Activated T-cell treated with anti-CD3 and anti-CD28 coated beads, Interleukin-2, amount 50 U/mL, for 4 hours (primary cell): Measurements from ENCODE around the gene OLIG2. TPM values are rescaled to one million over a fixed set of nuclear protein-coding genes. Genes with fewer than 3 reads are reported as not detected.

Experiments used
- ATAC-seq, 2 donors: fragments of 200-7000 bp; cut with Tn5 transposase; one replicate each; pipeline ENCODE4 v1.10.0; 2021
- DNase-seq: peaks from one replicate; pipeline ENCODE4 v3.0.0-alpha.2; 2020
- H3K27me3 Mint-ChIP-seq: one replicate; pipeline ENCODE4 v1.8.0; 2021; ENCODE audit warnings: low read depth, mixed read lengths
- H3K36me3 Mint-ChIP-seq: one replicate; pipeline ENCODE4 v1.8.0; 2022; ENCODE audit warnings: mixed read lengths; ENCODE audit not compliant: insufficient read depth
- H3K4me1 Mint-ChIP-seq: one replicate; pipeline ENCODE4 v1.8.0; 2021; ENCODE audit warnings: low read depth, mixed read lengths
- H3K4me3 Mint-ChIP-seq: one replicate; pipeline ENCODE4 v1.8.0; 2021; ENCODE audit warnings: mild to moderate bottlenecking, moderate library complexity, mixed read lengths
- H3K9me3 Mint-ChIP-seq: one replicate; pipeline ENCODE4 v1.8.0; 2021; ENCODE audit warnings: mixed read lengths
- total RNA-seq, 3 donors: library from RNA; stranded (reverse); gene quantifications; one replicate each; pipeline ENCODE4 v1.2.1, GENCODE V29; 2021

OLIG2 gene
- total RNA-seq, 3 donors from 2014 or later = not detected

DNA sequence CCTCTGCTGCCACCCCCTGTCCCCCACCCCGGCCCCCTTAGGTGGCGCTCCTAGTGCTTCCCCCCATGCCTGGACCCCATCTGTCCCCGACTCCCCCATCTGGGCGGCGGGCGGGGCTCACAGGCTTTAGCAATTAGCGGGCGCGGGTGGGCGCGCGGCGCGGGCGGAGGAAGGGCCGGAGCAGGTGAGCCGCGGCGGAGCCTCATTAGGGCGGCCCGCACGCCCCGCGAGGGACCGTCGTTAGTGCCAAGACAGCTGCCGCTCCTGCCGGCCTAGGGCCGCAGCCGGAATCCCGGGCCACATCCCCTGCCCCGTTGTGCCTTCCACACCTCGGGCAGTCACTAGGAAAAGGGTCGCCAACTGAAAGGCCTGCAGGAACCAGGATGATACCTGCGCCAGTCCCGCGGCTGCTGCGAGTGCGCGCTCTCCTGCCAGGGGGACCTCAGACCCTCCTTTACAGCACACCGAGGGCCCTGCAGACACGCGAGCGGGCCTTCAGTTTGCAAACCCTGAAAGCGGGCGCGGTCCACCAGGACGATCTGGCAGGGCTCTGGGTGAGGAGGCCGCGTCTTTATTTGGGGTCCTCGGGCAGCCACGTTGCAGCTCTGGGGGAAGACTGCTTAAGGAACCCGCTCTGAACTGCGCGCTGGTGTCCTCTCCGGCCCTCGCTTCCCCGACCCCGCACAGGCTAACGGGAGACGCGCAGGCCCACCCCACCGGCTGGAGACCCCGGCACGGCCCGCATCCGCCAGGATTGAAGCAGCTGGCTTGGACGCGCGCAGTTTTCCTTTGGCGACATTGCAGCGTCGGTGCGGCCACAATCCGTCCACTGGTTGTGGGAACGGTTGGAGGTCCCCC, 7.6 kb downstream of the OLIG2 start:
- Mint-ChIP-seq H3K27me3 (peaks cover 56% of the 10 kb centered on the region), H3K9me3 (no peaks in the 10 kb centered on the region), H3K4me3 (no peak overlapping the region), H3K36me3 (no peaks in the 10 kb centered on the region), H3K4me1 (peaks cover 22% of the 10 kb centered on the region)
- ATAC-seq (no peak), DNase-seq (no peak)

DNA sequence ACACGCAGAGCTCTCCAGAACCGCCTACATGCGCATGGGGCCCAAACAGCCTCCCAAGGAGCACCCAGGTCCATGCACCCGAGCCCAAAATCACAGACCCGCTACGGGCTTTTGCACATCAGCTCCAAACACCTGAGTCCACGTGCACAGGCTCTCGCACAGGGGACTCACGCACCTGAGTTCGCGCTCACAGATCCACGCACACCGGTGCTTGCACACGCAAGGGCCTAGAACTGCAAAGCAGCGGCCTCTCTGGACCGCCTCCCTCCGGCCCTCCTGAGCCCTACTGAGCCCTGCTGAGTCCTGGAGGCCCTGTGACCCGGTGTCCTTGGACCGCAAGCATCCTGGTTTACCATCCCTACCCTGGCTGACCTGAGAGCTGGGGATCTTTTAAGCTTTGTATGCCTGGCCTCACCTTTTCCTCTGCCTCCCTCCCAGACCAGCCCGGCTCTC, 8.3 kb downstream of the OLIG2 start:
- DNase-seq = no peak
- H3K9me3 Mint-ChIP-seq = no peaks in the 10 kb centered on the region
- ATAC-seq = no peak
- no peak overlapping the region for H3K4me3 Mint-ChIP-seq
- no peaks in the 10 kb centered on the region for H3K36me3 Mint-ChIP-seq
- peaks cover 49% of the 10 kb centered on the region for H3K27me3 Mint-ChIP-seq
- peaks cover 15% of the 10 kb centered on the region for H3K4me1 Mint-ChIP-seq

DNA sequence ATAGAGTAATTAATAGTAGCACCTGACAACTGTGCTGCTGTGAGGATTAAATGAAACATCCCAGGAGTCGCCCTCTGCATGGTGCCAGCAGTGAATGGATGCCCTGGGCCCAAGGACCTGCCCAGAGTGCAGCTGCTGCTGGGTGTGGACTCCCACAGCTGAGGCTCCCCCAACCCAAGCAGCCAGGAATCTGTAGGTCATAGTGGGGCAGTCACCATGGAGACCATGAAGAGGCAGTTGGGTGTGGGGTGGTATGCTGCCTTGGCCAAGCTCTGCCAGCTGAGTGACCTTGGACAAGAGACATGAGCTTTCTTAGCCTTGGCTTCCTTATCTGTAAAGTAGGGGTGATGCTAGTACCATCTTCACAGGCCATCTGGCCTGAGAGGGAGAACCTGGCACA, 9.4 kb downstream of the OLIG2 start:
- Mint-ChIP-seq H3K27me3 (peaks cover 41% of the 10 kb centered on the region), H3K4me1 (peaks cover 8% of the 10 kb centered on the region), H3K36me3 (no peaks in the 10 kb centered on the region), H3K9me3 (no peaks in the 10 kb centered on the region), H3K4me3 (no peak overlapping the region)
- no peak for DNase-seq
- no peak for ATAC-seq

DNA sequence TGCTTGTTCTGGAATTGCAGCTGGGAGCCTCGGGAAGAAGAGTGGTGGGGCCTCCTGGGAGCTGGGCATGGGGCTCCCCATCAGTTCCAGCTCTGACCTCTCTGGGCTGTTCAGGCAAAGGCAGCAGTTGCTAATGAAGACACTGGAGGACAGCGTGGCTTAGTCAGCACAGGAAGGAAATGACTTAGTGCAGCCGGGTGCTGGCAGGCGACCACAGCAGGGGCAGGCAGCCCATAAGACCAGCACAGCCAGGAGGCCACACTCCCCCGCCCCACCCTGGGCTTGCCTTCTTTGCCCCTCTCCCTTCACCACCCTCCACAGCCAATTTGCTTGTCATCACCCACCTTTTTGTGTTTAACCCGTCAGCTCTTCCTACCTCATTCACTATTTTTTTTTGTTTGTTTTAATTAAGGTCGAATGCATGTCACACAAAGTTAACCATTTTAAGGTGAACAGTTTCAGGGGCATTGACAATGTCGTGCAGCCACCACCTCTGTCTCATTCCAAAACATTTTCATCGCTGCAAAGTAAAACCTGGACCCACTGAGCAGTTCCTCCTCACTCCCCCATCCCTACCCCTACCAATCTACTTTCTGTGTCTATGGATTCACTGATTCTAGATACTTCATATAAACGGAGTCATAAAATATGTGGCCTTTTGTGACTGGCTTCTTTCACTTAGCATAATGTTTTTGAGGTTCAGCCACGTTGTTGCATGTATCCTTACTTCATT, 10.9 kb downstream of the OLIG2 start:
- Mint-ChIP-seq H3K4me3 (no peak overlapping the region), H3K9me3 (peaks cover 4% of the 10 kb centered on the region)
- DNase-seq = no peak

DNA sequence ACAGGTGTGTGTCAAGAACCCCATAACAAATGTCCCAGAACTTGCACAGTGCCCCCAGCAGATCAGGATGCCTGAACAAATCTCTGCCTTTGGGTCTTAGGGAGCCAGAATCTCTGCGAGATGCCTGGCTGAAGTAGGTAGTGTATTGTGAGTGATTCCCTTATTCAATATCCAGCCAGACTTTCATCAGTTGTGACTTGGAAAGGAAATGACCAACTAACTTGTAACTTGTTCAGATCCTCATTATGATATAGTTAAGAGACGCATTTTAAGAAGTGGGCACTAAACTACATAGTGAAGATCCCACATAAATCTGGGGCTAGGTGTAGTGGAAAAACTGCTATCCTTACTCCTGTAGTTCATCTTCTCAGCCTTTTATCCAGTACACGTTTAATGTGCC, 11.8 kb downstream of the OLIG2 start:
- peaks cover 1% of the 10 kb centered on the region for H3K36me3 Mint-ChIP-seq
- DNase-seq = no peak
- H3K27me3 Mint-ChIP-seq = peaks cover 33% of the 10 kb centered on the region
- H3K4me1 Mint-ChIP-seq = peaks cover 8% of the 10 kb centered on the region
- H3K4me3 Mint-ChIP-seq = no peak overlapping the region
- peaks cover 4% of the 10 kb centered on the region for H3K9me3 Mint-ChIP-seq
- ATAC-seq = no peak

More for the DNA sequence above, 10.9 kb downstream of the OLIG2 start:
- Mint-ChIP-seq H3K4me1 (peaks cover 8% of the 10 kb centered on the region), H3K36me3 (peaks cover 1% of the 10 kb centered on the region), H3K27me3 (peaks cover 37% of the 10 kb centered on the region)
- ATAC-seq = peak in 1 of 2 donors; percentile 71

DNA sequence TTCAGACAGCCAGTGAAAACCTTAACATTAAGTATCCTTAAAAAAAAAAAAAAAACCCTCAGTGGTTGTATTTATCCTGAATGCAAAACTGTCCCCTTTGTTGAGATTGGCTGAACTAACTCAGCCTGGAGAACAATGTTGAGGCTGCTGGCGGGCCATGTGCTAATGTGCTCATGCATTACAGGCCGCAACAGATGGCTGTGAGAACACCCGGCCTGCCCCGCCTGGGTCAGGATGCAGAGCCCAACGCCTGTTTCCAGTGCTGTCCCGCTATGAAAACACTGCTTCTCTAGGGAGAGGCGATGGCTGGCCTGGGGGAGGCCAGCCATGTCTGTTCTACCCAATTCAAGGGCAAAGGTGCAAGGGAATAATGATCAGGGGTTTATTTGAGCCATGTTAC, 13.8 kb downstream of the OLIG2 start:
- Mint-ChIP-seq H3K27me3 (peaks cover 29% of the 10 kb centered on the region), H3K9me3 (peaks cover 4% of the 10 kb centered on the region), H3K36me3 (peaks cover 1% of the 10 kb centered on the region), H3K4me3 (no peak overlapping the region), H3K4me1 (peaks cover 8% of the 10 kb centered on the region)
- ATAC-seq (no peak), DNase-seq (no peak)

DNA sequence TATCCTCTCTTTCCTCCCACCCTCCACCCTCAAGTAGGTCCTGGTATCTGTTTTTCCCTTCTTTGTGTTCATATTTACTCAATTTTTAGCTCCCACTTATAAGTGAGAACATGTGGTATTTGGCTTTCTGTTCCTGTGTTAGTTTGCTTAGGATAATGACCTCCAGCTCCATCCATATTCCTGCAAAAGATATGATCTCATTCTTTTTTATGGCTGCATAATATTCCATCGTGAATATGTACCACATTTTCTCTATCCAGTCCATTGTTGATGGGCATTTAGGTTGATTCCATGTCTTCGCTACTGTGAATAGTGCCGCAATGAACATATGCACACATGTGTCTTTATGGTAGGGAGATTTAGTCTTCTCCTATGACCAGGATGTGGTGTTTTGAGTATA, 14.5 kb downstream of the OLIG2 start:
- DNase-seq = no peak
- peaks cover 8% of the 10 kb centered on the region for H3K4me1 Mint-ChIP-seq
- peaks cover 1% of the 10 kb centered on the region for H3K36me3 Mint-ChIP-seq
- no peak for ATAC-seq
- no peak overlapping the region for H3K4me3 Mint-ChIP-seq
- peaks cover 31% of the 10 kb centered on the region for H3K27me3 Mint-ChIP-seq
- peaks cover 4% of the 10 kb centered on the region for H3K9me3 Mint-ChIP-seq

DNA sequence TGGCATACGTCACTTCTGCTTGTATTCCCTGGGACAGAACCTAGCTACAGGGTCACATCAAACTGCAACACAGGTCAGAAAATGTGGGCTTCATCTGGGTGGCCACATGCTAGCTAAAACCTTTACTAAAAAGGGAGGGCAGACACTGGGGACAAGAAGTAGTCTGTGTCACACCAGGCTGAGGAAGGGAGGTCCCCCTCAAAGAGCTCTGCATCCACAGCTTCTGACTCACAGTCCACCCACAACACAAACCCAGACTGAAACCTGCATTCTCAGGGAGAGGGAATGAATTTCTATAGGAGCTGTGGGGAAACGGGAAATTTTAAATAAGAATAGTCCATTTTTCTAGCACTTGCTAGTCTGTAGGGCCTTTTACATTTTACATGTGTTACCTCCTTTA, 16.2 kb downstream of the OLIG2 start:
- peaks cover under 1% of the 10 kb centered on the region for H3K4me1 Mint-ChIP-seq
- DNase-seq (no peak), ATAC-seq (no peak)
- H3K36me3 Mint-ChIP-seq = peaks cover 1% of the 10 kb centered on the region
- H3K4me3 Mint-ChIP-seq = no peak overlapping the region
- H3K27me3 Mint-ChIP-seq = peaks cover 39% of the 10 kb centered on the region
- H3K9me3 Mint-ChIP-seq = peaks cover 4% of the 10 kb centered on the region

DNA sequence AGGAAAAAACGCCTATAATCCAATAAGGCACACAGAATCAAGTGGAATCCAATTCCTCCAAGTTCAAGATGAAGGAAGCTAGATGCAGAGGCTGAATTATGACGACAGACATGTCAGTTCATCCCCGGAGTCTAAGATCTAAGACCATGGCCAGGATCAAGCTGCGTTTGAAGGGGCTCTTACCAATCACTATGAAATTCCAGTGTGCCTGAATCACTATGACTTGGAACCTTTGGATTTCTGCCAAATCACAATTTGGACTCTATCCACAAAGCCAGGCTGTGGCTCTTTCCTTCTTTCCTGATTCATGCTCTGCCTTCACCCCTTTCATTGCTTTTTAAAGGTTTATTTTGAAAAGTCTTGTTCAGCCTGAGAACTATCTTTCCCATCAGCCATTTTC, 17.1 kb downstream of the OLIG2 start:
- Mint-ChIP-seq H3K4me3 (no peak overlapping the region), H3K36me3 (peaks cover 1% of the 10 kb centered on the region), H3K4me1 (no peaks in the 10 kb centered on the region), H3K9me3 (peaks cover 4% of the 10 kb centered on the region), H3K27me3 (peaks cover 47% of the 10 kb centered on the region)
- no peak for DNase-seq
- no peak for ATAC-seq

DNA sequence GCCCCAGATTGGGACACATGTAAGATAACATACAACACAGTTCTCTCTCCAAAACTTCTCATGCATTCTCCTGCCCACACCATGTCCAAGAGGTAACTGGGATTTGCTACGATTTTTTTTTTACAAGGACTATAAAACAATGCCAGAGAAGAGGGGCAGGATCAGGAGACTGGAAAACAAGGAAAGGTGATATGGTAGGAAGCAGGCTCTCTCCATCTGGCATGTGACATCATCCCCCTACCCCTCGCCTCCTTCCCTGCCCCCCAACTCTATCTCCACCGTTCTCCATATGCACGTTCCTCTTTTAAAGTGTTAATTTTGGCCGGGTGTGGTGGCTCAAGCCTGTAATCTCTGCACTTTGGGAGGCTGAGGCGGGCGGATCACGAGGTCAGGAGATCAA, 20.7 kb downstream of the OLIG2 start:
- DNase-seq (no peak), ATAC-seq (no peak)
- Mint-ChIP-seq H3K4me3 (no peak overlapping the region), H3K36me3 (no peaks in the 10 kb centered on the region), H3K27me3 (peaks cover 39% of the 10 kb centered on the region), H3K4me1 (no peaks in the 10 kb centered on the region), H3K9me3 (no peaks in the 10 kb centered on the region)

DNA sequence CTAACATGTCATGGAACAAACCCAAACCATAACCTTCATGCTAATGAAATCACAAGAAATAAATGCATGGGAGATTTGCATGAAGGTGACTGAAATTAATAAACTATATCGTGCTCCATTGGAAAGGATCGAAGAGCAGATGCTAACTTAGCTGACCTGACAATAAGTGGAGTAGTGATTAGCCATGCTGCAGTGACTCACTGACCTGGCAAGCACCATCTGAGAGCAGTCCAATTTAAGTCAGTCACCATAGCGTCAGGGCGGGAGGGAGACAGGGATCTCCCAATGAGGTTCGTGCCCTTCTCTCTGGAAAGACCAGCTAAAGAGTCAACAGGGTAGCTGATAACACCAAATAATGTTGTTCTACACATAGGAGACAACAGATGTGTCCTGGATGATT, 21.5 kb downstream of the OLIG2 start:
- no peaks in the 10 kb centered on the region for H3K9me3 Mint-ChIP-seq
- H3K27me3 Mint-ChIP-seq = peaks cover 32% of the 10 kb centered on the region
- DNase-seq (no peak), ATAC-seq (no peak)
- H3K36me3 Mint-ChIP-seq = no peaks in the 10 kb centered on the region
- no peak overlapping the region for H3K4me3 Mint-ChIP-seq
- no peaks in the 10 kb centered on the region for H3K4me1 Mint-ChIP-seq

DNA sequence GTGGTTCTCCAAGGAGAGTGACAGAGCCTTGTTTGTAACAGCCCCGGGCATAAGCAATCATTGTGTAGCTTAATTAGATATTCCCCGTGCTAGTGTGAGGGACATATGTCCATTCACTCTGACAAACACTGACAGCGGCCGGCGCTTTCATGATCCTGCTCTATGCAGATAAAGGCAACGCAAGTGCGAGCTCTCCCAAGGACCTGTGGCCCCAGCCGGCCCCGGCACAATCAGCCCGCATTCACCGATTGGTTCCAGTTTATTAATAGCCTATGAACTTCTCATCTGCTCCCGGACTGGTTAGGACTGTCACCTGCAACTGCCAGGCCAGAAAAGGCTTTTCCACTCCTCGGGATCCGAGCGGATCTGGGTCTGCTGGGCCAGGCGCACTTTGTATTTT, 26.2 kb downstream of the OLIG2 start:
- no peaks in the 10 kb centered on the region for H3K9me3 Mint-ChIP-seq
- ATAC-seq (no peak), DNase-seq (no peak)
- H3K36me3 Mint-ChIP-seq = no peaks in the 10 kb centered on the region
- H3K27me3 Mint-ChIP-seq = peaks cover 11% of the 10 kb centered on the region
- no peak overlapping the region for H3K4me3 Mint-ChIP-seq
- H3K4me1 Mint-ChIP-seq = no peaks in the 10 kb centered on the region

DNA sequence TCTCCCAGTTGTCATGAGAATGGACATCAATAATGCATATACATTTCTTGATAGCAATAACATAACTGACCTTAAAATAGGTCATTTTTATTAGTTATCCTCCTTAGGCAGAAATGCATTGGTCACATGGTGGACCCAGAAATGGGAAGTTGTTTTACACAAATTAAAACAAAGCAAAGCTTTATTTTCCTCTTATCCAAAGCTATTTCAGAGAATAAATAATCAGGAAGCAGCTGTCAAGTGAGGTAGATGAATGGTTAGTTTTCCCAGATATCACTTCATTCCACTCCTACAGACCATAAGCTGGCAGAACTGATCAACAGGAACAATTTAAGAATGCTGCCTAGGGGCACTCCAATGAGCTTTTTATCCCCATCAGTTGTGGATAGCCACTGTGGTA, 28.2 kb downstream of the OLIG2 start:
- DNase-seq (no peak), ATAC-seq (no peak)
- no peaks in the 10 kb centered on the region for H3K9me3 Mint-ChIP-seq
- no peaks in the 10 kb centered on the region for H3K36me3 Mint-ChIP-seq
- no peak overlapping the region for H3K4me3 Mint-ChIP-seq
- no peaks in the 10 kb centered on the region for H3K27me3 Mint-ChIP-seq
- H3K4me1 Mint-ChIP-seq = peaks cover 1% of the 10 kb centered on the region

DNA sequence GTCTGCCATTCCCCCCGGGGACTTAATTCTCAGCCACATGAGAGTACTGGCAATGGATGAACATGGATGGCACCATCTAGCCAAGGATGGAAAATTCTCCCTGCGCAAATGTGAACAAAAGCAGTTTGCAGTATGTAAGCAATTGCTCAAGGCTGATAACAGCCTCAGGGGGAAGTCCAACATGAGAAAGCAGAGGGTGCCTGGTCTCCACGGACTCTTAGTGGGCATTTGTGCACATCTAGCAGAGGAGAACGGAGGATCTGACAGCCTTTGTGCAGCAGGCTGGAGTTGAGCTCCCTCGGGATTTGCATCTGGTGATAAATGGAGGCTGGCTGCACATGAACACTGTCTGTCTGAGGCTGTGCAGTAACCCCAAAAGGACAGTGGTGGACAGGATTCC, 30.3 kb downstream of the OLIG2 start:
- H3K4me1 Mint-ChIP-seq = peaks cover 2% of the 10 kb centered on the region
- H3K36me3 Mint-ChIP-seq = no peaks in the 10 kb centered on the region
- DNase-seq = no peak
- H3K27me3 Mint-ChIP-seq = peaks cover 2% of the 10 kb centered on the region
- H3K9me3 Mint-ChIP-seq = no peaks in the 10 kb centered on the region
- no peak overlapping the region for H3K4me3 Mint-ChIP-seq
- ATAC-seq = no peak
